Epithelial cell of prostate (primary cell): ENCODE measurements around the gene TMEM168.
"Not testable (repeated sequence)": the region's sequence is repeated elsewhere in the genome, so short reads cannot be mapped to it uniquely, and the experiment has no call there.

ENCODE experiments used
- DNase-seq: peaks from one replicate; pipeline ENCODE4 v3.0.0-alpha.2; 2011; ENCODE audit warnings: low read depth, low spot score
- H3K27ac ChIP-seq: fragments of 450-650 bp; 2 replicates; pipeline ENCODE4 v1.5.1; 2017; ENCODE audit warnings: mild to moderate bottlenecking

The TMEM168 gene

GRCh38 chr7:112789817-112790585, at the start of gene TMEM168:
TSS of gene TMEM168 (minus strand) at chr7:112790393. CDS start at chr7:112784825, 5,568 bp downstream.
- peak; percentile 20 for DNase-seq
- H3K27ac ChIP-seq, result peak within 1 kb of the TSS; percentile 84

- not testable (repeated sequence) for H3K27ac ChIP-seq, DNase-seq
These were observed 45.7 kb upstream of the TMEM168 start for GRCh38 chr7:112835928-112836327.

- DNase-seq, result no peak
- no peak overlapping the region for H3K27ac ChIP-seq
These were observed 42.9 kb upstream of the TMEM168 start for GRCh38 chr7:112833082-112833481.

- H3K27ac ChIP-seq, result no peak overlapping the region
- DNase-seq, result no peak
These were observed 40.6 kb upstream of the TMEM168 start for GRCh38 chr7:112830769-112831168.

GRCh38 chr7:112828696-112829095, 38.5 kb upstream of the TMEM168 start:
- H3K27ac ChIP-seq, result no peak overlapping the region
- DNase-seq, result no peak

GRCh38 chr7:112821345-112821744, 31.2 kb upstream of the TMEM168 start:
- DNase-seq, result no peak
- no peak overlapping the region for H3K27ac ChIP-seq

GRCh38 chr7:112819536-112819935, 29.3 kb upstream of the TMEM168 start:
- no peak overlapping the region for H3K27ac ChIP-seq
- DNase-seq, result no peak

GRCh38 chr7:112806156-112806555, 16.0 kb upstream of the TMEM168 start:
- no peak for DNase-seq
- H3K27ac ChIP-seq, result no peak overlapping the region

GRCh38 chr7:112802406-112802805, 12.2 kb upstream of the TMEM168 start:
- no peak for DNase-seq

GRCh38 chr7:112800486-112800885, 10.3 kb upstream of the TMEM168 start:
- no peak for DNase-seq
- no peak overlapping the region for H3K27ac ChIP-seq

More at GRCh38 chr7:112802406-112802805, 12.2 kb upstream of the TMEM168 start:
- H3K27ac ChIP-seq, result no peak overlapping the region

GRCh38 chr7:112799448-112800120, 9.4 kb upstream of the TMEM168 start:
- H3K27ac ChIP-seq, result no peak overlapping the region
- no peak for DNase-seq

- H3K27ac ChIP-seq, result no peak overlapping the region
- DNase-seq, result no peak
These were observed 8.3 kb upstream of the TMEM168 start for GRCh38 chr7:112798274-112799159.

GRCh38 chr7:112796552-112796951, 6.4 kb upstream of the TMEM168 start:
- H3K27ac ChIP-seq, result not testable (repeated sequence)

GRCh38 chr7:112792441-112792840, 2.2 kb upstream of the TMEM168 start:
- H3K27ac ChIP-seq, result no peak overlapping the region

More at GRCh38 chr7:112796552-112796951, 6.4 kb upstream of the TMEM168 start:
- not testable (repeated sequence) for DNase-seq

GRCh38 chr7:112791465-112792168, 1.4 kb upstream of the TMEM168 start:
- DNase-seq, result no peak
- H3K27ac ChIP-seq, result no peak overlapping the region

More at GRCh38 chr7:112792441-112792840, 2.2 kb upstream of the TMEM168 start:
- DNase-seq, result no peak

- H3K27ac ChIP-seq, result peak overlapping the region; percentile 84
- DNase-seq, result no peak
These were observed 402 bp upstream of the TMEM168 start for GRCh38 chr7:112790586-112791003.

GRCh38 chr7:112789453-112789816, 758 bp downstream of the TMEM168 start:
- peak overlapping the region; percentile 84 for H3K27ac ChIP-seq
- DNase-seq, result no peak

- peak overlapping the region; percentile 84 for H3K27ac ChIP-seq
- DNase-seq, result no peak
These were observed 1.3 kb downstream of the TMEM168 start for GRCh38 chr7:112788778-112789343.

- DNase-seq, result no peak
- no peak overlapping the region for H3K27ac ChIP-seq
These were observed 5.6 kb downstream of the TMEM168 start for GRCh38 chr7:112784603-112785002.

GRCh38 chr7:112782498-112782897, 7.7 kb downstream of the TMEM168 start:
- peak; percentile 27 for DNase-seq
- H3K27ac ChIP-seq, result peak overlapping the region; percentile 52
